ENCODE measurements around the gene PTPRJ.

Gene PTPRJ

GRCh38 chr11:48040830-48041444, 60.6 kb downstream of the PTPRJ start:
- DNase-seq (ENCODE audit: low read depth), result no peak

GRCh38 chr11:48041877-48042695, 61.7 kb downstream of the PTPRJ start:
- DNase-seq (ENCODE audit: low read depth), result no peak

GRCh38 chr11:48043111-48043990, 63.0 kb downstream of the PTPRJ start:
- no peak for DNase-seq (ENCODE audit: low read depth)

- DNase-seq (ENCODE audit: low read depth), result no peak
Observed at GRCh38 chr11:48043991-48044512, 63.7 kb downstream of the PTPRJ start.

- no peak for DNase-seq (ENCODE audit: low read depth)
Observed at GRCh38 chr11:48044577-48044976, 64.2 kb downstream of the PTPRJ start.

- DNase-seq (ENCODE audit: low read depth), result no peak
Observed at GRCh38 chr11:48045536-48045935, 65.2 kb downstream of the PTPRJ start.

GRCh38 chr11:48047616-48048015, 67.3 kb downstream of the PTPRJ start:
- no peak for DNase-seq (ENCODE audit: low read depth)

- DNase-seq (ENCODE audit: low read depth), result no peak
Observed at GRCh38 chr11:48049036-48049435, 68.7 kb downstream of the PTPRJ start.

GRCh38 chr11:48050304-48050703, 69.9 kb downstream of the PTPRJ start:
- DNase-seq (ENCODE audit: low read depth), result no peak

GRCh38 chr11:48051217-48051830, 71.0 kb downstream of the PTPRJ start:
- no peak for DNase-seq (ENCODE audit: low read depth)

- no peak for DNase-seq (ENCODE audit: low read depth)
Observed at GRCh38 chr11:48052183-48053044, 72.1 kb downstream of the PTPRJ start.

- no peak for DNase-seq (ENCODE audit: low read depth)
Observed at GRCh38 chr11:48054994-48055291, 74.6 kb downstream of the PTPRJ start.

GRCh38 chr11:48055292-48056132, 75.2 kb downstream of the PTPRJ start:
- DNase-seq (ENCODE audit: low read depth), result peak; percentile 45

- no peak for DNase-seq (ENCODE audit: low read depth)
Observed at GRCh38 chr11:48056325-48057183, 76.2 kb downstream of the PTPRJ start.

GRCh38 chr11:48058064-48058463, 77.7 kb downstream of the PTPRJ start:
- DNase-seq (ENCODE audit: low read depth), result no peak

GRCh38 chr11:48058788-48059187, 78.4 kb downstream of the PTPRJ start:
- no peak for DNase-seq (ENCODE audit: low read depth)

- no peak for DNase-seq (ENCODE audit: low read depth)
Observed at GRCh38 chr11:48062649-48063048, 82.3 kb downstream of the PTPRJ start.

GRCh38 chr11:48063424-48063978, 83.1 kb downstream of the PTPRJ start:
- no peak for DNase-seq (ENCODE audit: low read depth)

- no peak for DNase-seq (ENCODE audit: low read depth)
Observed at GRCh38 chr11:48064306-48064705, 83.9 kb downstream of the PTPRJ start.

All from T-helper 22 cell (primary cell).